Putamen (tissue), 1 donor: ENCODE data around the gene VIPR2.

ENCODE experiments used
- DNase-seq: peaks from one replicate; pipeline ENCODE4 v3.0.0-alpha.2; 2016; ENCODE audit warnings: low spot score

VIPR2 gene

GRCh38 chr7:159158125-159158887 is 13.6 kb upstream of the VIPR2 start:
- no peak for DNase-seq

DNA sequence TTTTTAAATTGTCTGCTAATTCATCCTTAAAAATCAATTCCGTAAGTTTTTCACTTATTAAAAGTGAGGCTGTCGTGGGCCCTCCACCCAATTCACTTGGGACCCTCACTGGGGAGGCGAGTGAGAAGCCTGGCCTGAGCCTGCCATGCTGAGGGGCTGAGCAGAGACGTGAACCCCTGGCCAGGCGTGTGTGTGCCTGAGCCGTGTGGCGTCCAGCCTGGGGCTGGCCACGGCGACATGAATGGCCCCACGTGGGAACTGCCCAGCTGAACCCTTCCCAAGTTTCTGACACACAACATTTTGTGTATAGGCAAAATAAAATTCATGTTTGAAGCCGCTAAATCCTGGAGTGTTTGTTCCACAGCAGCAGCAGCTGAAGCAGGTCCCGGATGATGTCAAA is 13.0 kb upstream of the VIPR2 start:
- no peak for DNase-seq

DNA sequence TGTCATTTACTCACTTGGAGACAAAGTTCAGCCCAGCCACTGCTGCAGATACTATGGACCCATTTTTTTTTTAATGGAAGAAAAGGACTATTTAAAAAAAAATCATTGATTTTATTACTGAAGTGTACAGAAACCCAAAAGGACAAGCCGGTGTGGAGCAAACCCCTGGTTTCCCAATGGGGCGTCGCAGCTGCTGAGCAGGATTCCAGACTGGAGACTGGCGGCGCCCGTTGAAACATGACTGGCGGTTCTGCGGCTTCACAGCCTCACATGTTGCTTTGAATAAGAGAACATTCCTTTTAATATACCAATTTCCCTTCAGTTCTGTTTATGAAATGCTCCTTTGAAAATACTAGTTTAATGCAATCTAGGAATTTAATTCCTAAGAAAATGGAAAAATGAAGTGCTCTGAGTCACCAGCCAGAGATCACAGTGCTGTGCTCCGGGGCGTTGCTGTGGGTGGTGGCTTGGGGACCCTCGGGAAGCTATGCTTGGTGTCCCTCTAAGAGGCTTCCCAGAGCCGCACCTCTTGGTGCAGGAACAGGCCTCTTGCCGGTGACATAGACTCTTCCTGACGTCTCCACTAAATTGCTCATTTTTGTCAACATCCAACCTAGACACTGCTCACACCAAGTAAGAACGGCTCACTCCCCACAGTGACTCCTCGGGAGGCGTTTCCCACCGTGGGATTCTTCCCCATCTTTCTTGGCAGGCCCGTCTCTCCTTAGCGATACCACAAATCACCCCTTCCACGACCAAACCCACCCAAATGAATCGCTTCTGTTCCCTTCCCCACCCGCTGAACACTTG is 12.0 kb upstream of the VIPR2 start:
- no peak for DNase-seq

- DNase-seq, result no peak
Observed at GRCh38 chr7:159155410-159155809, 10.7 kb upstream of the VIPR2 start.

- no peak for DNase-seq
Observed at GRCh38 chr7:159154243-159154642, 9.6 kb upstream of the VIPR2 start.

- no peak for DNase-seq
Observed at GRCh38 chr7:159153511-159153910, 8.8 kb upstream of the VIPR2 start.

DNA sequence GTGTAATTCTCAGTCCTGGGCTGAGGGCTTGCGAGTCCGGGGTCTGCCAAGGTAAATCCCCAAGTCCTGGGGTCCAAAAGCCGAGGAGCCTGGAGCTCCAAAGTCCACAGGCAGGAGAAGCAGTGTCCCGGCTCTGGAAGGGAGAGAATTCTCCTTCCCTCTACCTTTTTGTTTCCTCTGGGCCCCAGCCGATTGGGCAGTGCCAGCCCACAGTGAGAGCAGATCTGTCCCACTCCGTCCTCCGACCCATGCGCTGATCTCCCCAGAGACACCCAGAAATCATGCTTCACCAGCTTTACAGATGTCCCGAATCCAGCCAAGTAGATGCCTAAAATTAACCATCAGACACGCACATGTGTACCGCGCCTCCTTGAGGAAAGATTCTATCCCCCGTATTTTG is 8.1 kb upstream of the VIPR2 start:
- DNase-seq, result no peak

DNA sequence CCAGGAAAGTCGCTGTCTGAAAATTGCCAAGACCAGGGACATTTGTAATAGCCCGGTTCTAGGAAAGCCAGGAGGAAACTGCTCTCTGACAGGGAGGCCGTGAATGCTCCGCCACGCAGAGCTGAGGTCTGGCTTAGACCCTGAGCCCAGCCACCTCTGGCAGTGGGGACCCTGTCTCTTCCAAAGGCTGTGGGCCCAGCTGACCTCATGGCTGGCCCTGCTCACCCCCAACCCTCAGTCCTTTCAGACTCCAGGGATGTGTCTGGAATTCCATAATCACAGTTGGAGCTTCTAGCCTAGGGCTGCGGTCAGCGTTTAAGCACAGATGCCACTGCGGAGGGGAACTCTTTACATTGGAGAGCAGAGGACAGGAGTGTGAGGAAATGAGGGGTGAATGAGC is 6.6 kb upstream of the VIPR2 start:
- no peak for DNase-seq

DNA sequence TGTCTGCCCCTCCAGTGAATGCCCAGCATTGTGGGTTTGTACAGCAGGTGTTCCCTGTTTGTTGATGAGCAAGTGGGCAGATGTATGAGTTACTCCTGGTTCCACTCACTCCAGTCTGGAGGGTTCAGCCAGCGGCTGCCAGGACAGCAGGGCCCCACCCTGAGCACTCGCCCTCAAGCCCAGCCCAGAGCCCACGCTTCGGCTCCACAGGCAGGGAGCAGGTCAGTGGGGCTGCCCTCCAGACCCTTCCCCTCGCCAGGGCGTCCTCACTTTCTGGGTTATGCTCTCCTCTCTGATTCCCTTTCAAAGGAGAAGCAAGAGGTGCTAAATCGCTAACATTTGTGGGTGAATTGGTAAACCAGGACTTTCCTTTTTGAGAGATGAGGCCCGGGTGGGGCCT is 4.8 kb upstream of the VIPR2 start:
- no peak for DNase-seq

DNA sequence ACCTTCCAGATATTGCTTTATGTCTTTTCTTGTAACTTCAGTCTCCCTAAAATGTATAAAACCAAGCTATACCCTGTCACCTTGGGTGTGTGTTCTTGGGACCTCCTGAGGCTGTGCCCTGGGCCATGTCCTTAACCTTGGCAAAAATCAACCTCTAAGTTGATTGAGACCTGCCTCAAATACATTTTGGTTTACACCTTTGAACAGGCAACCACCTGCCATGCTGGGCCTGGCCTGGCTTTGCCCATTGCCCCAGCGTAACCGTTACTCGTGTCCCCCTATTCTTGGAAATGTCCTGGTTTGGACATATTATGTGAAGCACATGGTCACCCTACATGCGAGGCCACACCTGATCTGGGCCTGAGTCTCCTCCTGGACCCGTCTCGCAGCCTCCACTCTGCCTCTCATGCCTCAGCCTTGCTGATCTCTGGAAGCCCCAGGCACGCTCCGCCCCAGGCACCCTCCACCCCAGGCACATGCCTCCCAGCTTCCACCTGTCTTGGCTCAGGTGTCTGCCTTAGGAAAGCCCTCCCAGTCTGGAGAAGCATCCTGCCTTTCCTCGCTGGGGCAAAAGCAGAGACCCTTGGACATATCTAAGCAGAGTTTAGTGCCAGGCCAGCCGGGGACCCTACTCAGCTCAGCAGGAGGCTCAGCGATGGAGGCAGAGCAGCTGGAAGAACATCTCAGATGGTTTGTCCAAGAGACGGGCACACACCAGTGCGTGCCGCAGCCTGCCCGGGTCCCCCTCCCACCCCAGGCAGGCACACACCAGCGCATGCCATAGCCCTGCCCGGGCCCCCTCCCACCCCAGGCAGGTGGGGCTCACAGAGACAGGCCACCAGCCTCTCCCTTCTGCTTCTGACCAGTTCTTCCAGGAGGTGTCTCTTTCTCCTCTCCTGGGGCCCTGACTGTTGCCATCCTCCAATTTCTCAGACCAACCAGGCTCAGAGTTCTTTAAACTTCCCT is 4.0 kb upstream of the VIPR2 start:
- DNase-seq, result no peak

DNA sequence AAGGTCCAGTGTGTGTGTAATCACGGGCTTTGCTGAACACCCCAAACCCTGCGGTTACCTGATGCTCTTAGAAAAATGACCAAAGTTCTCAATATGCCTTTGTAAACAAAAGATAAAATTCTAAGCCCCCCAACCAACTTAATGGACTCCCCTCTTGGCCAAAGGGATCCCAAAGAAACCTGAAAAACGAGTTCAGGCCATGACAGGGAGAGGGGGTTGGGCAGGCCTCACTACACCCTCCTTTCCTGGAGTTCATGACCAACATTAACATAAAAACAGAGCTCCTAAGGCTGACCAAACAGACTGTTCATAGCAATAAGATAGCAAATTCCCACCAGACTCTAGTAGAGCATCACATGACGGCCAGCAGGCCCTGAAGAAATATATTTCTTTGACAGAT is 3.0 kb upstream of the VIPR2 start:
- DNase-seq, result no peak

DNA sequence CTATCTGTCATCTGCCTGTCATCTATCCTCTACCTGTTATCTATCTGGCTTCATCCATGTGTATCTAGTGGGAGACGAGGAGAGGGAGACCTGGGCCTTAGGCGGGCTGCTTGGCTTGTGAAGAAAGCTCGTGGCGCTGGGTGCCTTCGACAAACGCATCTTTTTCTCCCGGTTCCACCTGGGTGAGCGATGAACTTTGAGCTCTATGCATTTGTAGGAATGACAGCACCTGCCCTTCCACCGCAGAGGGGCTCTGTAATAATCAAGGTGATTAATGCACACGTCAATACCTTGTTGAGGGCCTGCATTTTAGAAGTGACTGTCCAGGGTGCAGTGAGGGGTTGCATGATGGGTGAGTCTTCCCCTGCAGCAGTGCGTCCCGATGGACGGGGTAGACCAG is 2.6 kb upstream of the VIPR2 start:
- no peak for DNase-seq

- no peak for DNase-seq
Observed at GRCh38 chr7:159146084-159146858, 1.6 kb upstream of the VIPR2 start.

DNA sequence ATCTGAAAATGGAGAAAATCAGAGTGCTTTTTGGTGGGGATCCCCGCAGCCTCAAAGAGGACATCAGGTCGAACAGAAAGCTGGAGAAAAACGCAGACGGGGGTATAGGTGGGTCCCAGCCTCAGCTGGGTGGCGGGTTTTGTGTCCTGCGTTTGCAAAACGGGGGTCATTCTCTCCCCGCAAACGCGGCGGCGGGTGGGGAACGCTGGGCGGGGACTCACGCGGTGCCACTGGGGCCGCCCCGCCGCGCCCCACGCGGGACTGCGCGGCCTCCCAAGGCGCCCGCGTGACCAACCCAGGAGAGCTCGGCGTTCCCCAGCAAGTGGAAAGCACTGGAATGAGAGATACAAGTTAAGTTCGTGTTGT is 806 bp upstream of the VIPR2 start:
- DNase-seq, result no peak

- no peak for DNase-seq
Observed at GRCh38 chr7:159143780-159144757, 598 bp downstream of the VIPR2 start.

- DNase-seq, result no peak
Observed at GRCh38 chr7:159142730-159143129, 1.9 kb downstream of the VIPR2 start.

GRCh38 chr7:159142199-159142598 is 2.5 kb downstream of the VIPR2 start:
- DNase-seq, result no peak

DNA sequence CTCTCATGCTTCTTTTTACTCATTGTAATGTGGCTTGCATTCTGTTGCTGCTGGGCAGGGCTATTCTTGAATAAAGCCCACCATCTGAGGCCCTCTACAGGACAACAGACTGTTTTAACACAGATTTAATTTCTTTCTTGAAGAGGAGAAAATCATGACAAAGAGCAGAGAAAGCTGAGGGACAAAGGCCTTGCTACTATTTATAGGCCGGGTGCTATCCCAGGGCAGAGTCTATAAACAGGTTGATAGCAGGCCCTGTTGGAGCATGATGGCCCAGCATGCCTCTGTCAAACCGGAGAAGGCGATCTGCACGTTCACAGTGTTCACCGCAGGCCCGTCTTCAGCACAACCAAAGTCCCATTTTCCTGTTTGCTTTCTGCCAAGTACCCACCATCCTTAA is 3.0 kb downstream of the VIPR2 start:
- DNase-seq, result no peak

DNA sequence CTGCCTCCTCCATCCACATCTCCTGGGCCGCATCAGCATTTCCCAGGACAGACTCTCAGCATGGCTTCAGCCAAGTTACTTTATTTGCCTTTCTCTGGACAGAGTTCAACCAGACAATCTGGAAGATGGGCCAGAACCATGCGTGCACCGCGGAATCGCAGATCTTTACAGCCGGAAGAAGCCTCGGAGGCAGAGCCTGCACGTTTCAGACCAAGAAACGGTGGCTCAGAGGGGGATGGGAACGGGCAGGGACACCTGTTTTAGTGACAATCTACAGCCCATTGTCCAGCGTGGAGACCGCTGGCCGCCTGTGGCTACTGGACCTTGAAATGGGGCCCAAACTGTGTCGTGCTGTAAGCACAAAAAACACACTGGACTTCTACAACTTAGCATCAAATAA is 3.5 kb downstream of the VIPR2 start:
- no peak for DNase-seq

DNA sequence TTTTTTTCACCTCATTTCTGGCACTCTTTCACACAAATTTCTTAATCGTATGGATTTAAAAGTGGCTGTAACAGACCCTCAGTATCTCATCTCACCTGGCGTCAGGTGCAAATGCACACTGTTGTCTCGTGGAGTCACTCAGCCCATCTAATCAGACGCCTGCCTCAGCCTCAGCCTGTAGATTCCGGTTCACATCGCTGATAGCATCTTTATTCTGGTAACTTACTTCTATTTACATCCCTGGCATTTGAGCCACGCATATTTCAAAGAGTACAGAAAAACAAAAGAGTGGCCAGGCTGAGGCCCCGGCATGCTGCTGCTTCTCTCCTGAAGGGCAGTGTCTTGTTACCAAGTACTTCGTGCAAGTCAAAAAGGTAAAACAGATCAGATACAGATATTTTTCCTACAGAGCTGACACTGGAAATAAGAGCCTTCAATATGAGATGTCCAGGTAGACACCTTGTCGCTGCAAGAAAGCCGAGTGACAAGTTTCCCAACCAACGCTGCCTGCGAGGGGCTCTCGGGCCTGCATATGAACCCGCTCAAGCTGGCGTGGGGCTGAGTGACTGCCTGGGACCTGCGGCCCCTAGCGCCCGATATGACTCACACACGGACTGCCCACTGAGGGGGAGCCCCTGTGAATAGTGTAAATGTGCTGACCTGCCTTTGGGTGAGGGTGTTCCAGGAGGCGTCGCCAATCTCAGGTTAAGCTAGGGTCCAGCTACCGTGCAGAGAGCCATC is 4.3 kb downstream of the VIPR2 start:
- no peak for DNase-seq
